ENCODE measurements around the gene SCYL3.
"Not testable (repeated sequence)": the region's sequence is repeated elsewhere in the genome, so short reads cannot be mapped to it uniquely, and the experiment has no call there.

SCYL3 gene

GRCh38 chr1:169871988-169872387, 21.7 kb downstream of the SCYL3 start:
- DNase-seq (ENCODE audit: low read depth in 2 of 2), result not testable (repeated sequence)

DNA sequence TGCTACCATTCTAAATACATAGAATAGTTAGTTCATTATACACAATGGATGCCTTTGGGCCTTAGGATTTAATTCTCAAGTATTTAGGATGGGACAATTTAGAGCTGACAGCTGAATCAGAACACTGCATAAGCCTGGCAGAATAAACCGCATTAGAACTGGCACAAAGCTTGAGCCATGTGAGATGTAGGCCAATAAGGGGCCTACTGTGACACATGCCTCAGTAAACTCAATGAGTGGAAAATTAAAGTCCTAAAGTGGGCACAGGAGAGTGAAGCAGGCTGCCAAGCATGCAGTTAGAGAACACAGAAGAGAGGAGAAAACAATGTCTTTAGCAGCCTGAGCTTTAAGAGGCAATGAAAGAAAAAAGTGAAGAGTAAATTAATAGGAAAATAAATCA, 24.3 kb downstream of the SCYL3 start:
- DNase-seq (ENCODE audit: low read depth in 2 of 2), result no peak

DNA sequence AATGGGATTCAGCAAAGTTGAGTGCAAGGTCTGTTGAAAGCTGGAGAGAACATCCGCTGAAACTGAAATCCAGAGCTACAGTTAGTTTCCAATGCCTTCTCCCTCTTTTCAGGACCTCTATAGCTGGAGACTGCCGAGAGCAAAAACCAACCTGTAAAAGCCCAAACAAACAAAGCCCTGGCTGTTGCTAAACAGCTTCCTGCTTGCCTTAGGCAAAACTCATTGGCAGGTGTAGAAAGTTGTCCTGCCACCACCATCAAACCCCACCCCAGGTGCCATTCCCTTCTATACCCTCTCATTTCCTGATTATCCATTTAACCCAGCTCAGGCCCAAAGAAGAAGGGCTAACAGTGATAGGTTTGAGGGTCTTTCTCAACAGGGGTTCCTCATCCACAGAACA, 24.7 kb downstream of the SCYL3 start:
- no peak for DNase-seq (ENCODE audit: low read depth in 2 of 2)

DNA sequence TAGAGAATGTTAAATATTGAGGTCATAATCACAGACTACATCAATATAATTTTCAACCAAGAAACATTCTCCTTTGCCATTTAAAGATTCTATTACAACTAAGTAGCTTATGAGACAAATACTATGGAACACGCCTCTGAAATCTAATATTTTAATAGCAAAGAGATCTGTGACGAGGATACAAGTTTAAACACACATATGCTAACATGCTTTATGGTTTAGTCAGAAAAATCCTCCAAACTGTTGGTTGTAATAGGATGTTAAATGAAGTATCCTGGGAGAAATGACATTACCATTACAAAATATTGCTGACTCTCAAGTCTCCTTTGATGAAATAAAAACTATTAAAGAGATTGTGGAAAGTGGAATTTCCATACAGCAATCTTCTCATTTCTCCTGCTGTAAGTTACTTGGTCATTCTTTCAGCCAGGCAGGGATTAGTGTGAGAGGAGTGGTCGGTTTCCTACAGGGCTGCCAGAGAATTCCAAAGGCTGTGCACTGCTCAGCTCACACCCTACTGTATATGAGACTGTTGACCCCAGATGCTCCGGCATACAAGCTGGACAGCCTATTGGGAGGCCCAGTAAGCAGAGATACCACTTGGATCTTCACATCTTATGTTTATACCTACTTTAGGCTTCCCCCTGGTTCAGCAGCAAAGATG, 26.6 kb downstream of the SCYL3 start:
- no peak for DNase-seq (ENCODE audit: low read depth in 2 of 2)

DNA sequence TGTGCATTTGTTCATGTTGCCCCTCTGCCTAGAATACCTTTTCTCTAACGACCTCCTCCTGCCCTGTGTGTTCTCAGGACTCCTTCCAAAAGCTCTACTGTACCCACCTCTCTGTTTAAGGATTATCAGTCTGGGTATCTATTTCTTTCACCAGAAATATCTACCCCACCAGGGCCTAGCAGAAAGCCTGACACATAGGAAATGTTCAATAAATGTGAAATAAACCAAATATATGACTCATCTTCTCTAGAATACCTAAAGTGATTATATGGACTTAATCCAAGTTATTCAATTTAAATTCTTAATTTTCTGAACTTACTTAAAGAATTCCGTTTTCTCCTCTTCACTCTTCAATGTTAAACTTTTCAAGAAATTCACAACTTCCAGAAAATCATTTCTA, 27.1 kb downstream of the SCYL3 start:
- no peak for DNase-seq (ENCODE audit: low read depth in 2 of 2)

DNA sequence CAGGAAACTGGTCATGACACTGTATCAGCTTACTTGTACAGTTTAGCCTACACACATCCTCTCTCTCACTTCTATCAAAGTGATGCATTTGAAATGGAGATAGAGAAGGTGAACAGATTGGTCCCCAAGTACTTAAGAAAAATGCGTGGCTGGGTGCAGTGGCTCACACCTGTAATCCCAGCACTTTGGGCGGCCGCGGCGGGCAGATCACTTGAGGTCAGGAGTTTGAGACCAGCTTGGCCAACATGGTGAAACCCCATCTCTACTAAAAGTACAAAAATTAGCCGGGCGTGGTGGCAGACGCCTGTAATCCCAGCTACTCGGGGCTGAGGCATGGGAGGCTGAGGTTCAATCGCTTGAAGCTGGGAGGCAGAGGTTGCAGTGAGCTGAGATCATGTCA, 29.2 kb downstream of the SCYL3 start:
- not testable (repeated sequence) for DNase-seq (ENCODE audit: low read depth in 2 of 2)

GRCh38 chr1:169860750-169861149, 32.9 kb downstream of the SCYL3 start:
- DNase-seq (ENCODE audit: low read depth in 2 of 2), result no peak

DNA sequence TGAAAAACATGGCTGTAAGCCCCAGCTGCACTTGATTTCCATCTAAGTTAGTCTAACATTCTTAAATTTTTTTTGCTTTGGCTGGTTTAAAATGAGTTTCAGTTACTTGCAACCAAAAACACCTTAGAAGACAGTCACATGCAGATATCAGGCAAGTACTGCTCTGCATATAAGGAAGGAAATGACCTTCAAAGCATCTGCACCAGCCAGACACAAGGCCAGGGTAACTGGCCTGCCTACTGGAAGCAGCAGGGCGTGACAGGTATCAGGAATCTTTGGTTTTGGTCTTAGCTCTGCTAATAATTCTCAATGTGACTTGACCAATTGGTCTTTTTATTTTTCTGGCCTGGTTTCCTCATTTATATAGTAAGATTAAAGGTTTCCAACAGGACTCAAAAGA, 33.5 kb downstream of the SCYL3 start:
- DNase-seq (ENCODE audit: low read depth in 2 of 2), result no peak

DNA sequence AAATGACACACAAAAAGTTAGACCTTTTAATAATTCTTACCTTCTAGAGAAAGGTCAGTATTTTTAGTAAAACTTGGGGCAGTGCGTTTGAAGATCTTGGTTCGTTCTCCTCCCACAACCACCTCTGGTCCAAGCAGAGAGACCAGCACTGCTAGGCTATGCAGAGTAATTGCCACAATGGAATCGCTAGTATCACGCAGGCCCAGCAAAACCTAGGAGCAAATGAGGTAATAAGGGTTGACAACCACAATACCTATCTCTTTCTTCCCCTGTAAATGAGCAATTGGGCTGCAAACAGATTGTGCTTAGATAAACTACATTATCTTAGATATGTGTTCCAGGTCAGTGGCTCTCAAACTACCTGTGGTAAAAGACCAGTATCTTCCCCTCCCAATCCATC, 34.7 kb downstream of the SCYL3 start:
- DNase-seq (ENCODE audit: low read depth in 2 of 2), result no peak

- DNase-seq (ENCODE audit: low read depth in 2 of 2), result no peak
Measured at GRCh38 chr1:169858467-169858866, 35.2 kb downstream of the SCYL3 start.

DNA sequence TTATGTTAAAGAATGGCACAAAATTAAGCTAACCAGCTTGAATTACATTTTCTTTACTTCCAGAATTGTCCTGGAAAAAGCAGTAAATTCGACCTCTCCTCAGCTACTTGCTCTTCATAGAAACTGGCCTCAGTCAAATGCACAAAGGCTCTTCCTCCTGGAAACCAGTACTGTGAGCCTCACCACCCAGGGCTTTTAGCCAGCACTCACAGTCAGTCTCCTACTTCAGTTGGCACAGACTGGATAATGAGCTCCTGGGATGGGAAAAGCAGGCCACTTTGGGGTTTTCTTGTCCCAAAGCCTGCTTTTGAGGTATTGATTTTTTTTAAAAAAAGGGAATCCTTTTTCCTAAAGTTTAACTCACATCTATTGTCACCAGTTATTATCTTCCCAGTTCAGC, 40.4 kb downstream of the SCYL3 start:
- DNase-seq (ENCODE audit: low read depth in 2 of 2), result no peak

DNA sequence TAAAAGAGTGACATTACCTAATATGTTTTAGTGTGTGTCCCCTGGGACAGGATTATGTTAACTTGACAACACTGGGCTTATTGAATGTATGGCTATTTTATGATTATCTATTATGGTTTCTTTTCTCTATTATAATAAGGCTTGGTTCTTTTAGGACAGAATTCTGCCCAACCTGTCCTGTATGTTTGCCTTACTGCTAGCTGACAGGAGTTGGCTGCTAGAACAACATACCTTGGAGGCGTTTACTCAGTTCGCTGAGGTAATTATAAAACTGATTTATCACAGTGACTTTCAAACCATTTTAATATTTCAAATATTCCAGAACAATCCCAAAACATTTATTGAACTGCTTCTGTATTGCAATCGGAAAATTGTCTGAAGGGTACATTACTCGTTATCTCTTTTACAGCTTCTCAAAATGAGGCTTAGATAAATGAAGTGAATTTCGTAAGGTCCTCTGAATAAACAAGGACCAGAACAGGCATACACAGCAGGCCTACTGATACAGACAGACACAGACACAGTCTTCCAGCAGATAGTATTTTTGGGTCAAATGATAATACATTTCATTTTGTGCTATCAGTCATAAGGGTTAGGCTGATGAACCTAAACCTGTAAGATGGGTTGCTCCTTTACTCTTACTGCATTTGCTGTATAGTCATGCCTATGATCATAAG, 44.2 kb downstream of the SCYL3 start:
- no peak for DNase-seq (ENCODE audit: low read depth in 2 of 2)

- no peak for DNase-seq (ENCODE audit: low read depth in 2 of 2)
Measured at GRCh38 chr1:169848456-169848855, 45.2 kb downstream of the SCYL3 start.

DNA sequence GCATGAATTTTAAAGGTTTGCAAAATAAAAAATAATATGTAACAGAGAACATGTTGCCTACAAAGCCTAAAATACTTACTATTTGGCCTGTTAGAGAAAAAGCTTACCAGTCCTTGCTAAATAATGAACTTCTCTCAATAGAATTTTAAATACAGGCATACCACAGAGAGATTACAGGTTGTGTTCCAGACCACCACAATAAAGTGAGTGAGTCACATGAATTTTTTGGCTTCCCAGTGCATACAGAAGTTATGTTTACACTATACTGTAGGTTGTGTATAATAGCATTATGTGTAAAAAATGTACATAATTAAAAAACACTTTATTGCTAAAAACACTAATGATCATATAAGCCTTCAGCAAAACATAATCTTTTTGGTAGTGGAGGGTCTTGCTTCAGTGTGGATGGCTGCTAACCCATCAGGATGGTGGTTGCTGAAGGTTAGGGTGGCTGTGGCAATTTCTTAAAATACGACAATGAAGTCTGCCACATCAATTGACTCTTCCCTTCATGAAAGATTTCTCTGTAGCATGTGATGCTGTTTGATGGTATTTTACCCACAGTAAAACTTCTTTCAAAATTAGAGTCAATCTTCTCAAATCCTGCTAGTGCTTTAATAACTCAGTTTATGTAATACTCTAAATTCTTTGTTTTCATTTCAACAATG, 48.6 kb downstream of the SCYL3 start:
- DNase-seq (ENCODE audit: low read depth in 2 of 2), result no peak

DNA sequence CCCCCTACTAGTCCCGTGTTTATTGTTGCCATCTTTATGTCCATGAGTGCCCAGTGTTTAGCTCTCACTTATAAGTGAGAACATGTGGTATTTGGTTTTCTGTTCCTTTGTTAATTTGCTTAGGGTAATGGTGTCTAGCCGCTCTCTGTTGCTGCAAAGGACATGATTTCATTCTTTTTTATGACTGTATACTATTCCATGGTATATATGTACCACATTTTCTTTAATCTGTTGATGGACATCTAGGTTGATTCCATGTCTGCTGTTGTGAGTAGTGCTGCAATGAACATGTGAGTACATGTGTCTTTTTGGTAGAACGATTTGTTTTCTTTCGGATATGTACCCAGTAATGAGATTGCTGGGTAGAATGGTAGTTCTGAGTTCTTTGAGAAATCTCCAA, 54.8 kb downstream of the SCYL3 start:
- DNase-seq (ENCODE audit: low read depth in 2 of 2), result no peak

DNA sequence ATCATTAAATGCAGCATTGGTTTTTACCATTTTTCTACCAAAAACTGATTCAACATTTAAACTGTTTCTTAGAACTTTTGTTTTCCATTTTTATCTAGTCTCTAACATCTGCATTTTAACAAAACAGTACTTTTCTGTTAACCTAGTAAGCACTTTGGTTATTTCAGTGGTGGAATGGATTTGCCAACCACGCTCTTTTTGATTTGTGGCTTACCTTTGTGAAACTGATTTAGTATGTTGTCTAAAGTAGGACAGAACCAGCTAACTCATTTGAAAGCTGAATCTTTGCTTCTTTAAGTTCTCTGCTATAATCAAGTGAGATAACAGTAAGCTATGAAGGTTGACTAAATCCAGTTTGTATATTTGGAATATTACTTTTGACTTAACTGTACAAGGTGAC, 57.5 kb downstream of the SCYL3 start:
- DNase-seq (ENCODE audit: low read depth in 2 of 2), result no peak

DNA sequence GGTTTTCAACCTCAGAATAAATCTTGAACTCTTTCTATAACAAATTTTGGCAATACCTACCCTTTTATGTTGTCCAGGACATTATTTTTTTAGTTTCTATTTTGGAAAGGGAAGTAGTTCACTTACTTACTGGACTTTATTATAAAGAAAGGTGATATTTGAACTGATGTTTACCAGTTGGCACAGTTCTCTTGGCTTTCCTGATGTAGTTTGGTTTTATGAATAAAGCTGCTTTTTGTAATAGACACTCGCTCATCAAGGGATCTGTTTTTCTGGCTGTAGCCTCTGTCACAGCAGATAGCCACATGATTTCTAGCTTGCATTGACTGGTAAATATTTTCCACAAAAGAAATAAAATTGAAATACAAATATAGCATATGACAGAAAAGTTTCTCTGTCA, 58.0 kb downstream of the SCYL3 start:
- no peak for DNase-seq (ENCODE audit: low read depth in 2 of 2)

DNA sequence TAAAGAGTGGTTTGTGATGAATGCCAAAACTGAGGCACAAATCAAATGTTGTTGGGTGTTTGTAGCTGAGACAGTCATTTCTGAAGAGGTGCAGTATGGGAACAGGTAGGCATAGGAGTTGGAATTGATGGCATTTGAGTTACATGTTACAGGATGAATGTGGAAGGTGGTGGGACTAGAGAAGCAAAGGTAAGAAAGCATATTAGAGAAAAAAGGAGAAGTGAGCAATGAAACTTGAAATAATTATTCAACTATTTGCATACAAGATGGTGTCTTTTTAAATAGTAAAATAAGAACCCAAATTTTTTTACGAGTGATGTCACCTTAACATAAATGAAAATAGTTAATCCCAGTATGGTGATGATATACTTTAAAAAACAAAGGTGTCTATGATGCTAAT, 58.8 kb downstream of the SCYL3 start:
- DNase-seq (ENCODE audit: low read depth in 2 of 2), result no peak

GRCh38 chr1:169833179-169833901, 60.4 kb downstream of the SCYL3 start:
- DNase-seq (ENCODE audit: low read depth in 2 of 2), result no peak

GRCh38 chr1:169829671-169830070, 64.0 kb downstream of the SCYL3 start:
- no peak for DNase-seq (ENCODE audit: low read depth in 2 of 2)

DNA sequence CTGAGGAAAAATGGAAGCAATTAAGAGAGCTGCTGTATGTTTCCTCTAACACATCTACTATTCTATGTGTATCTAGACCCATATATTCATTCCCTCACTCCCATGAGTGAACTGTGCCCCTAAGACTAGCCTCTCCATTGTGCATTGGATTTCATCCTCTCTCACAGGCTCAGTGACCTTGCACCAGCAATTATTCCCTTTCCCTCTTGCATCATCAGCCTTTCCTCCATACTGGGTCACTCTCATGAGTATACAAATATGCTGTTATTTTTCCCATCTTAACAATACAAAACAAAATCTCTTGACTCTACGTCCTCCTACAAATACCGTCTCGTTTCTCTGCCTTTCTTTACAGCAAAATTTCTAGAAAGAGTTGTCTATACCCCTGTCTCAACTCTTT, 69.5 kb downstream of the SCYL3 start:
- no peak for DNase-seq (ENCODE audit: low read depth in 2 of 2)

- DNase-seq (ENCODE audit: low read depth in 2 of 2), result no peak
Measured at GRCh38 chr1:169821500-169821899, 72.2 kb downstream of the SCYL3 start.

GRCh38 chr1:169816617-169817016, 77.1 kb downstream of the SCYL3 start:
- DNase-seq (ENCODE audit: low read depth in 2 of 2), result no peak

Measured in stimulated activated CD8-positive, alpha-beta memory T cell treated with anti-CD3 and anti-CD28 coated beads, Interleukin-15, amount 100 ng/mL, for 4 hours (primary cell).